DMS 273 (cell line): ENCODE data around the gene TNFRSF21.

Source experiments
- DNase-seq: peaks from one replicate; lab custom pipeline; 2025; ENCODE audit not compliant: unreplicated experiment; lab: John Stamatoyannopoulos, UW

The TNFRSF21 gene

GRCh38 chr6:47181681-47182080 is 128.0 kb downstream of the TNFRSF21 start:
- DNase-seq, result no peak
